HG03045 (cell line): ENCODE measurements around the gene MAFG.
A peak's percentile ranks its signal among the peaks of the same experiment; 100 is the strongest.

Experiments used
- ATAC-seq: cut with Tn5 transposase; IDR thresholded peaks from one replicate; pipeline ENCODE4 v1.9.1; 2021; ENCODE audit warnings: mild to moderate bottlenecking, moderate library complexity; ENCODE audit not compliant: unreplicated experiment

MAFG gene

GRCh38 chr17:81870131-81870980 lies 57.2 kb downstream of the MAFG start:
- ATAC-seq: peak; percentile 18

DNA sequence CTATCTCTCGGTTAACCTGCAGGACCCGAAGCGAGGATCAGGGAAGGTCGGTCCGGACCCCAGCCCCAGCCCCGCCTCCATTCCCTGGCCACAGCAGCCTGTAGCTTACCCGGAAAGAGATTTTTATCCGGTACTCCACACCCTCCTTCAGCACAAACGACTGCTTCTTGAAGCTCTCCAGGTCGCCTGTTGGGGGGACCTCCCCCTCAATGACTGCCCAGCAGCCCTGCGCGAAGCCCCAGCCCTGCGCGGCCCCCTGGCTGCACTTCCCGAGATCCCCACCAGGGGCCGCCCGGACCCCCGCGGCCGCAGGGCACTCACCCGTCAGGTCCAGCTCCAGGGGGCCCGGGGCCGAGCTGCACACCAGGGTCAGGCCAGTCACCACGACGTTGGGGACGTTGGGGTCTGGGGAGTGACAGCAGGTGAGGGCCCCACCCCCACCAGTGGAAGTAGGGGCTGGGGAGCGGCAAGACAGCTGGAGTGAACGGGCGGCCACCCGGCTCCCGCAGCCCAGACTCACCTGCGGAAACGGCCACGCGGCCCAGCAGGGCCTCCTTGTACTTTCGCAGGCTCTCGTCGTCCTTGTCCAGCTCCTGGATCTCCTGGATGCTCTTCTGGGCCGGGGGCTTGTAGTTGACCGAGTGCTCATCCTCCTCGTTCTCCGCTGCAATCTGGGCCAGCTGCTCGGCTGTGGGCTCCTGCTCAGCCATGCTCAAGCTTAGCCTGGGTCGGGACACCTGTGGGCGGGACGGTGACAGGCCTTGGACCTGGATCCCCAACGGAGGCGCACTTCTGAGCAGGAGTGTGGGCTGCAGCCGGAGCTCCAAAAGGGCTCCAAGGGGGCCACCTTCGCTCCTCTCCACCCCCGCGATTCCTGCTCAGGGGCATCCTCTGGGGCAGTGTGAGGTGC lies 58.1 kb downstream of the MAFG start:
- ATAC-seq: no peak

DNA sequence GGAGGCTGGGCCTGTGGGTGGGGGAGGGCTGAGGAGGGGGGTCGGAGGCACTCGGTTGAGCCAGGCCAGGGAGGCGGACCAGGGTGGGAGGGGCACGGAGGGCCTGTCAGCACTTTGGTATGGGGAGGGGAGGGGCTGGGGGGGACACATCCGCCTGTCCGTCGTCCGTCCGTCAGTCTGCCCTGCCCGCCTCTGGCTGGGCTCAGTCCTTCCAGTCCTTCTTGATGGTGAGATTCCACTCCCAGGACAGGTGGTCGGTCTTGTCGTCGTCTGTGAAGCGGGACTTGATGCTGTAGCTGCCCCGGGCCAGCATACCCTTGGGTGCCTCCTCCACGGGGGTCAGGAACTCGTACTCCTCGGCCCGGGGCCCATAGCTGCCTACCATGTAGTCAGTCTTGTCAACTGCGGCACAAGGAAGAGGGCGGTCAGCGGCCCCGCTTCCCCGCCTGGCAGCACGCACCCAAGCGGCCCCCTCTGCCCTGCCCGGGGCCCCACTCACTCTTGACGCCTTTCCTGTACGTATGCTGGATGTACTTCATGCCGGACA lies 58.8 kb downstream of the MAFG start:
- ATAC-seq: no peak
